NT2/D1 (cell line): Measurements from ENCODE around the gene KANK2.

Experiments
- DNase-seq: peaks from one replicate; pipeline ENCODE4 v3.0.0-alpha.2; 2011; ENCODE audit warnings: low read depth, low spot score
- H3K27me3 ChIP-seq: 2 replicates; pipeline ENCODE4 v1.6.0; 2011; ENCODE audit warnings: mild to moderate bottlenecking; ENCODE audit not compliant: insufficient read length, insufficient read depth
- H3K36me3 ChIP-seq: 2 replicates; pipeline ENCODE4 v1.6.1; 2011; ENCODE audit warnings: mild to moderate bottlenecking, low read length, mixed read lengths; ENCODE audit not compliant: insufficient read depth, insufficient read length
- H3K4me1 ChIP-seq: 2 replicates; pipeline ENCODE4 v1.5.1; 2011; ENCODE audit not compliant: insufficient read depth, insufficient read length
- H3K4me3 ChIP-seq: 2 replicates; pipeline ENCODE4 v1.5.1; 2011; ENCODE audit warnings: low read depth; ENCODE audit not compliant: insufficient read length
- H3K9ac ChIP-seq: 2 replicates; pipeline ENCODE4 v1.6.0; 2011; ENCODE audit warnings: low read depth; ENCODE audit not compliant: insufficient read length
- H3K9me3 ChIP-seq: 2 replicates; pipeline ENCODE4 v1.5.1; 2011; ENCODE audit warnings: mild to moderate bottlenecking, low read length; ENCODE audit not compliant: insufficient read depth
- SUZ12 ChIP-seq: IDR thresholded peaks from 2 replicates; pipeline ENCODE4 v1.6.1; 2011; ENCODE audit not compliant: insufficient read length, insufficient read depth; ENCODE audit errors: extremely low read depth
- YY1 ChIP-seq: IDR thresholded peaks from 2 replicates; pipeline ENCODE4 v1.6.1; 2011; ENCODE audit not compliant: insufficient read length, insufficient read depth
- ZNF274 ChIP-seq: IDR thresholded peaks from 2 replicates; pipeline ENCODE4 v1.6.1; 2011; ENCODE audit warnings: mild to moderate bottlenecking, low read depth, low read length

Gene KANK2

GRCh38 chr19:11200931-11201330, 3.6 kb upstream of the KANK2 start:
- H3K9ac ChIP-seq = no peak overlapping the region
- TF ChIP-seq YY1 (no peak), SUZ12 (no peak), ZNF274 (no peak)
- H3K4me1 ChIP-seq = peaks cover 2% of the 10 kb centered on the region
- H3K36me3 ChIP-seq = peaks cover 28% of the 10 kb centered on the region
- no peaks in the 10 kb centered on the region for H3K9me3 ChIP-seq
- no peak overlapping the region for H3K4me3 ChIP-seq
- DNase-seq = no peak
- no peaks in the 10 kb centered on the region for H3K27me3 ChIP-seq

- Histone ChIP-seq H3K4me3 (no peak overlapping the region), H3K9me3 (no peaks in the 10 kb centered on the region), H3K36me3 (peaks cover 34% of the 10 kb centered on the region), H3K9ac (no peak overlapping the region), H3K27me3 (no peaks in the 10 kb centered on the region), H3K4me1 (peaks cover 8% of the 10 kb centered on the region)
- no peak for DNase-seq
- TF ChIP-seq ZNF274 (no peak), YY1 (no peak), SUZ12 (no peak)
These were observed 2.8 kb upstream of the KANK2 start for GRCh38 chr19:11200015-11200574.

- TF ChIP-seq SUZ12 = no peak
- TF ChIP-seq ZNF274 = no peak
- no peak for TF ChIP-seq YY1
- DNase-seq = no peak
- peaks cover 37% of the 10 kb centered on the region for H3K36me3 ChIP-seq
- no peaks in the 10 kb centered on the region for H3K9me3 ChIP-seq
- H3K27me3 ChIP-seq = no peaks in the 10 kb centered on the region
- H3K4me3 ChIP-seq = no peak overlapping the region
- H3K9ac ChIP-seq = no peak overlapping the region
- H3K4me1 ChIP-seq = peaks cover 8% of the 10 kb centered on the region
These were observed 2.2 kb upstream of the KANK2 start for GRCh38 chr19:11199517-11199916.

GRCh38 chr19:11198769-11199424, 1.6 kb upstream of the KANK2 start:
- Histone ChIP-seq H3K4me1 (peaks cover 8% of the 10 kb centered on the region), H3K27me3 (no peaks in the 10 kb centered on the region), H3K4me3 (no peak overlapping the region), H3K9me3 (no peaks in the 10 kb centered on the region), H3K36me3 (peaks cover 43% of the 10 kb centered on the region), H3K9ac (no peak overlapping the region)
- DNase-seq = no peak
- TF ChIP-seq YY1 (no peak), SUZ12 (no peak), ZNF274 (no peak)

- Histone ChIP-seq H3K9me3 (no peaks in the 10 kb centered on the region), H3K9ac (peak overlapping the region; percentile 37), H3K4me3 (no peak overlapping the region), H3K36me3 (peaks cover 51% of the 10 kb centered on the region), H3K4me1 (peaks cover 6% of the 10 kb centered on the region), H3K27me3 (no peaks in the 10 kb centered on the region)
- TF ChIP-seq YY1 (no peak), ZNF274 (no peak)
- DNase-seq = no peak
These were observed 810 bp upstream of the KANK2 start for GRCh38 chr19:11198175-11198534.

- DNase-seq = no peak
- H3K9ac ChIP-seq = peak overlapping the region; percentile 85
- TF ChIP-seq YY1 = no peak
- TF ChIP-seq SUZ12 = no peak
- no peak for TF ChIP-seq ZNF274
- H3K27me3 ChIP-seq = no peaks in the 10 kb centered on the region
- peak overlapping the region; percentile 65 for H3K4me3 ChIP-seq
- peaks cover 10% of the 10 kb centered on the region for H3K4me1 ChIP-seq
- no peaks in the 10 kb centered on the region for H3K9me3 ChIP-seq
- peaks cover 53% of the 10 kb centered on the region for H3K36me3 ChIP-seq
These were observed 698 bp downstream of the KANK2 start for GRCh38 chr19:11196406-11197287.

GRCh38 chr19:11195681-11196080, 1.7 kb downstream of the KANK2 start:
- Histone ChIP-seq H3K4me3 (no peak overlapping the region), H3K9ac (no peak overlapping the region), H3K9me3 (no peaks in the 10 kb centered on the region), H3K4me1 (peaks cover 12% of the 10 kb centered on the region), H3K27me3 (no peaks in the 10 kb centered on the region), H3K36me3 (peaks cover 47% of the 10 kb centered on the region)
- no peak for TF ChIP-seq SUZ12
- TF ChIP-seq YY1 = no peak
- no peak for TF ChIP-seq ZNF274
- DNase-seq = no peak
